K562 (cell line): ENCODE measurements around the gene PTP4A2. TPM values are rescaled to one million over a fixed set of nuclear protein-coding genes. Genes with fewer than 3 reads are reported as not detected.

Experiments used
- CREB3L1 ChIP-seq: fragments of 450-650 bp; IDR thresholded peaks from 2 replicates; pipeline ENCODE4 v1.6.1; 2014; ENCODE audit warnings: low read depth, mild to moderate bottlenecking, moderate library complexity, borderline replicate concordance
- DPF2 ChIP-seq: fragments of 450-650 bp; IDR thresholded peaks from 2 replicates; pipeline ENCODE4 v1.6.1; 2016
- E2F6 ChIP-seq, 2 experiments: IDR thresholded peaks; 2 replicates each; pipeline ENCODE4 v1.6.1; 2011; ENCODE audit warnings: borderline replicate concordance in 1 of 2, control low read depth in 1 of 2, low read depth in 1 of 2, low read length in 1 of 2, mild to moderate bottlenecking in 1 of 2, mixed read lengths in 1 of 2, moderate library complexity in 1 of 2; ENCODE audit not compliant: insufficient read depth in 1 of 2, insufficient read length in 1 of 2, poor library complexity in 1 of 2, severe bottlenecking in 1 of 2; ENCODE audit errors: extremely low read depth in 1 of 2
- EGR1 ChIP-seq: fragments of 450-650 bp; conservative IDR thresholded peaks from 2 replicates; pipeline ENCODE4 v1.6.1; 2017; ENCODE audit warnings: mild to moderate bottlenecking
- ETV1 ChIP-seq: fragments of 450-650 bp; conservative IDR thresholded peaks from 2 replicates; pipeline ENCODE4 v1.6.1; 2016; ENCODE audit warnings: missing genetic modification characterization, control low read depth, low read depth, missing compliant biosample characterization
- FOXK1 ChIP-seq: sonication (generic); formaldehyde crosslinking; IDR thresholded peaks from 2 replicates; pipeline ENCODE4 v1.8.0; 2022; ENCODE audit warnings: missing genetic modification reagents, mild to moderate bottlenecking, borderline replicate concordance
- HBP1 ChIP-seq: fragments of 450-650 bp; formaldehyde crosslinking; IDR thresholded peaks from 2 replicates; pipeline ENCODE4 v1.4.0; 2022; ENCODE audit warnings: missing genetic modification characterization
- HMBOX1 ChIP-seq: sonication (generic); IDR thresholded peaks from 2 replicates; pipeline ENCODE4 v1.6.1; 2016
- KDM5B ChIP-seq: fragments of 200-600 bp; sonication (generic); IDR thresholded peaks from 2 replicates; pipeline ENCODE4 v1.6.1; 2012; ENCODE audit warnings: low read depth, mild to moderate bottlenecking, moderate library complexity, low read length, control low read depth, inconsistent platforms; ENCODE audit not compliant: insufficient replicate concordance
- MIER1 ChIP-seq: fragments of 450-650 bp; IDR thresholded peaks from 2 replicates; pipeline ENCODE4 v1.6.1; 2016; ENCODE audit warnings: antibody characterized with exemption, mild to moderate bottlenecking, low read depth
- PKNOX1 ChIP-seq: fragments of 450-650 bp; IDR thresholded peaks from 2 replicates; pipeline ENCODE4 v1.6.1; 2016
- RFX5 ChIP-seq: IDR thresholded peaks from 2 replicates; pipeline ENCODE4 v1.6.1; 2011; ENCODE audit warnings: low read depth, mild to moderate bottlenecking, improper control_type of control experiment, low read length
- SLC30A9 ChIP-seq: fragments of 250-450 bp; sonication (Bioruptor Pico); IDR thresholded peaks from 2 replicates; pipeline ENCODE4 v1.8.0; 2022; ENCODE audit warnings: mild to moderate bottlenecking, moderate library complexity
- TBP ChIP-seq: optimal IDR thresholded peaks from 2 replicates; pipeline ENCODE3; 2011; ENCODE audit warnings: low read depth, low read length, improper control_type of control experiment
- TFAP4 ChIP-seq: sonication (generic); formaldehyde crosslinking; IDR thresholded peaks from 2 replicates; pipeline ENCODE4 v1.8.0; 2022; ENCODE audit warnings: missing genetic modification reagents, mild to moderate bottlenecking, moderate library complexity, borderline replicate concordance
- TRIM25 ChIP-seq: fragments of 450-650 bp; IDR thresholded peaks from 2 replicates; pipeline ENCODE4 v1.7.0; 2016; ENCODE audit warnings: borderline replicate concordance
- U2AF2 ChIP-seq: fragments of 200-400 bp; formaldehyde crosslinking; optimal IDR thresholded peaks from 2 replicates; pipeline ENCODE3; 2017; ENCODE audit warnings: low read depth, mild to moderate bottlenecking, low read length
- polyA plus RNA-seq, 8 experiments: library from polyadenylated mRNA; depleted of rRNA in 4 of 8; stranded (reverse) in 5 of 8; unstranded in 3 of 8; fragments of >200 nt; fragmentation: Nextera tagmentation in 2 of 8; fragmentation: Illumina TruSeq in 1 of 8; extraction: Ambion mirVana in 2 of 8; extraction: Trizol in 1 of 8; gene quantifications; 2 replicates each; pipeline versions ENCODE4 v1.2.1 to v1.2.3, GENCODE V29; 2011 to 2014; ENCODE audit warnings: inconsistent platforms in 1 of 8, missing spikeins in 1 of 8
- total RNA-seq, 7 experiments: library from RNA; depleted of rRNA in 6 of 7; stranded (reverse); fragments of >200 nt in 6 of 7; fragmentation: Illumina TruSeq in 2 of 7; extraction: Trizol in 2 of 7; gene quantifications; 2 replicates each; pipeline versions ENCODE4 v1.2.1 to v1.2.3, GENCODE V29; 2011 to 2021; ENCODE audit warnings: low replicate concordance in 1 of 7

The PTP4A2 gene
- total and polyA plus RNA-seq, 9 of the 15 experiments (the other 6 are each of a cell fraction or from before 2014, with no cell fraction given): 197 to 870 (median 480) TPM

GRCh38 chr1:31924839-31925238, 13.3 kb downstream of the PTP4A2 start (continued):
- TF ChIP-seq E2F6 (IDR thresholded peaks at IDR 0.05; ENCODE audit: borderline replicate concordance in 1 of 2, extremely low read depth in 1 of 2, insufficient read depth in 1 of 2, insufficient read length in 1 of 2, low read depth in 1 of 2, low read length in 1 of 2, poor library complexity in 1 of 2, severe bottlenecking in 1 of 2): no peak
- no peak for TF ChIP-seq KDM5B
- no peak for TF ChIP-seq TFAP4
- TF ChIP-seq U2AF2: no peak
- no peak for TF ChIP-seq RFX5
- no peak for TF ChIP-seq TRIM25
- no peak for TF ChIP-seq ETV1 (tag)
- TF ChIP-seq TBP: no peak
- TF ChIP-seq FOXK1 (CRISPR knock-in tag): no peak
- 0 out of 2 replicates have a peak, but pooled peaks have one; percentile 43 for TF ChIP-seq MIER1
- no peak for TF ChIP-seq CREB3L1
- peak; percentile 84 for TF ChIP-seq DPF2
- no peak for TF ChIP-seq HBP1 (CRISPR knock-in tag)
- no peak for TF ChIP-seq SLC30A9 (CRISPR knock-in tag)
- TF ChIP-seq PKNOX1: peak; percentile 50; the same call in 1 of the 2 replicates
- no peak for TF ChIP-seq HMBOX1
- TF ChIP-seq EGR1: no peak
